NCI-H146 (cell line): ENCODE results near the gene CDT1.
A peak's percentile ranks its signal among the peaks of the same experiment; 100 is the strongest.
"Not testable (repeated sequence)": the region's sequence is repeated elsewhere in the genome, so short reads cannot be mapped to it uniquely, and the experiment has no call there.

Experiments used
- DNase-seq: peaks from one replicate; lab custom pipeline; 2025; lab: John Stamatoyannopoulos, UW

The CDT1 gene

DNA sequence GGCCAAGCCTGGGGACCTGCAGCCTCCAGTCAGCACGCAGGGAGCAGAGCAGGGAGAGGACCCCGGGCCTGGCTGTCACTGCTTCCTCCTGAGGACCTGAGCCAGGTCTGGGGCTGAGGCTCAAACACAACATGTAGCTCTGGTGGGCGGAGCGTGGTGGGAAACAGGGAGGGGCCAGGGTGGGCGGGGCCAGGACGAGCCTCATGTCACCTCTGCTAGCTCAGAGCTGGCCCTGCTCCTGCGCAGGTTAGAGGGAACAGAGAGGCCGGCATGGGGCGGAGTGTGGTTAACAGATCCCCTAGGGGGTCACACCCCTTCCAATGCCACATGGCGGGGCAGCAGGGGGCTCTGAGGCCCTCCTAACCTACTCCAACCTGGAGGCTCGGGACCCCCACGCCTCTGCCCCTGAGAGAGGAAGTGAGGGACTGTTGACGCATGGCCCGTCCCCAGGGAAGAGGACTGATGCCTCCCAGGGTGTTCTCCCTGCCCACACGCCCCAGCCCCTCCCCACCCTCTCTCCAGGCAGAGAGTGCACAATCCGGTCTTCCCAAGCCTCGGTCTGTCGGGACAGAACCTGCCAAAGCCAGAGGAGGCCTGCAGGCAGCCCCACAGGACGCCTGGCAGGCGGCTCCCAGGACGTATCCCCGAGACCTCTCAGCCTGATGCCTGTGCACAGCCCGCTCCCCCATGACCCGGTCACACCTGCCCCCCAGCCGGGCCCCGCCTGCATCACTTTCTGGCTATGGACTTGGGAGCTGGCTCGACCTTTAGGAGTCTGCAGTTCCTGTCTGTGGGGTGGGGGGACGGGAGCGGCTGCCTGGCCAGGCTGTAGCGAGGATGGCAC is 33.8 kb upstream of the CDT1 start:
- DNase-seq = peak; percentile 40

DNA sequence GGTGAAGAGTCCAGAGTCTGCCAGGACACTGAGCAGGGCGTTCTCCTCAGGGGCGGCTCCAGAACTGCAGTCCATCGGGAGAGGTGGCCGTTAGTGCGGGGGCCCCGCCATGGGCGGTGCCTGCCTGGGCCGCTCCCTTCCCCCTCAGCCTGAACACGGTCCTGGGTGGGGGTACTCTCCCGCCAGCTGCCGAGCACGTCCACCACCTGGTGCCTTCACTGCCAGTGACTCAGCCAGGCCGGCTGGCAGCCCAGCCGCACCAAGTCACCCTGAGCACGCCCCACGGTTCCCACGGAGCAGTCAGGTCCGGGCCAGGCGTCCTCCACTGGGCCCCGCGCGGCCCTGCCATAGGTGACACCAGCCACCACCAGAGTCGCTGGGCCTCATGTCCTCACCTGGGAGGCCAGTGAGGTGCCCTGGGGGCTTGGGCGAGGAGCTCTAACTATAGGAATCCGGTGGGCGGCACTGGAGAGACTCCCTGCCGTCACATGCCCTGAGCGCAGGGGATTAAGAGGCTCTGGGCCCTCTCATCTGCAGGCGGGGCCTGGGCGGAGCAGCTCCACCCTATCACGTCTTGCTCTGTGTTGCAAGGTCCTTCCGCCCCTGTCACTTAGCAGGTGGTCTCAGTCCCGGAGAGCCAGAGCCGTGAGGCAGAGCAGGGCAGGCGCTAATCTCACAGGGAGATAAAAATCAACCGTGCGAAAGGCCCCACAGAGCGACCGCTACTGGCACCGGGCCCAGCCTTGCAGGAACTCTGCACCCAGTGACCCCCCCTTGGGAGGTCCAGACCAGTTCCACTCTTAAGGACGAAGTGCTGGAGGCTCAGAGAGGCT is 32.9 kb upstream of the CDT1 start:
- peak; percentile 48 for DNase-seq

DNA sequence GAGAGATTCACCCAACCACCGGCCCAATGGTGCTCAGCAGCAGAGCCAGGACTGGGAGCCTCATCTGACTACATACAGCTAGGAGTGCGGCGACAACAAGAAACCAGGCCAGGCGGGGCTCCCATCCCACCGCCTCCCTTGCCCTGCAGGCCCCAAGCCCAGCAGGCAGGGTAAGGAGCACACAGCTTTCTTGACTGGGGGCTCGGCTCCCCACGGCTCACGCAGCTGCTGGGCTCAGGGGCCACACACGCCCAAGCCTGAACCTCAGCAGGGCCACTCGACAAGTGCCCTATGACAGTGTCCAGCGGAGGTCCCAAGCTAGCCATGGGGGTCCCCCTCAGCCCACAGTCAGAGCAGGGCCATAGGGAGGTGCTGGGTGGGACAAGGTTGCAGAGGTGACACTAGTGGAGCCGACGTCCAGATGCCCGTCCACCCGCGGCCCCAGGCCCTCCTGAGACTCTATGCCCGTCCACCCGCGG is 32.3 kb upstream of the CDT1 start:
- no peak for DNase-seq

DNA sequence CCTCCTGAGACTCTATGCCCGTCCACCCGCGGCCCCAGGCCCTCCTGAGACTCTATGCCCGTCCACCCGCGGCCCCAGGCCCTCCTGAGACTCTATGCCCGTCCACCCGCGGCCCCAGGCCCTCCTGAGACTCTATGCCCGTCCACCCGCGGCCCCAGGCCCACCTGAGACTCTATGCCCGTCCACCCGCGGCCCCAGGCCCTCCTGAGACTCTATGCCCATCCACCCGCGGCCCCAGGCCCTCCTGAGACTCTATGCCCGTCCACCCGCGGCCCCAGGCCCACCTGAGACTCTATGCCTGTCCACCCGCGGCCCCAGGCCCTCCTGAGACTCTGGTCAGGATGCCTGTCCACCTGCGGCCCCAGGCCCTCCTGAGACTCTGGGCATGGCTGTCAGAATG is 31.8 kb upstream of the CDT1 start:
- not testable (repeated sequence) for DNase-seq

DNA sequence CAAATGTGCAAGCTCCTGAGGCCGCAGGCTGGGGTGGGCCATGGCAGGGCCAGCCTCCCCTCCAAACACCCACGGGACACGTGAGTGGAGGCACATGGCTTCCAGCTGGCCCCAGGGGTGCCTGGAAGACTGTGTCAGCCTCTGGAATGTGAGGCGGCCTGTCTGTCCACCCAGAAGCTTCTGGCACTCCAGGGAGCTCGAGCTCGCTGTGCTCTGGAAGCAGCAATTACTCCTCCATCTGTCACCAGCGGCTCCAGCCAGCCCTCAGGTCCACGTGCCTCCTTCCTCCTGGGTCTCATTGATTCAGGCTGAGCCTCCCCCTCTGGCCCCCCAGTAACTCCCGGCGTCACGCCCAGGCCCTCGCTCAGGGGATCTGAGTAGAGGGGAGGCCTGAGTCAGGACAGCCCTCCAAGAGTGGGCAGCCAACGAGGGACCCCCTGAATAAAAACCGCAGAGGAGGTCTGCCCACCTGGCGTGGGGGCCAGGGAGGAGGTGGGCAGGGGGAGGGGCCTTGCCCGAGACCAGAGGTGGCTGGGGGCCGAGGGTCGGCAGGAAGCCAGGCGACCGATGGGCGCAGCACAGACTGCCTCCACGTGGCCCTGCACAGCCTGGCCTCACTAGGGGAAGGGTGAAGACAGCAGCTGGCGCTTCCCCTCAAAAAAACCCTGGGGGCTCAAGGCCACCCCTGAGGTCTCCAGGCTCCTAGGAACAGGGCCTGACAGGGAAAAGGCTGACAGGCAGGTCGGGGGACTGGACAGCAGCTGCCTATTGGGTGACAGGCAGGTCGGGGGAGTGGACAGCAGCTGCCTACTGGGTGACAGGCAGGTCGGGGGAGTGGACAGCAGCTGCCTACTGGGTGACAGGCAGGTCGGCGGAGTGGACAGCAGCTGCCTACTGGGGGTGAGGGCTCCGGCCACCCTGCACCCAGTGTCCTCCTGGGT is 30.4 kb upstream of the CDT1 start:
- no peak for DNase-seq

DNA sequence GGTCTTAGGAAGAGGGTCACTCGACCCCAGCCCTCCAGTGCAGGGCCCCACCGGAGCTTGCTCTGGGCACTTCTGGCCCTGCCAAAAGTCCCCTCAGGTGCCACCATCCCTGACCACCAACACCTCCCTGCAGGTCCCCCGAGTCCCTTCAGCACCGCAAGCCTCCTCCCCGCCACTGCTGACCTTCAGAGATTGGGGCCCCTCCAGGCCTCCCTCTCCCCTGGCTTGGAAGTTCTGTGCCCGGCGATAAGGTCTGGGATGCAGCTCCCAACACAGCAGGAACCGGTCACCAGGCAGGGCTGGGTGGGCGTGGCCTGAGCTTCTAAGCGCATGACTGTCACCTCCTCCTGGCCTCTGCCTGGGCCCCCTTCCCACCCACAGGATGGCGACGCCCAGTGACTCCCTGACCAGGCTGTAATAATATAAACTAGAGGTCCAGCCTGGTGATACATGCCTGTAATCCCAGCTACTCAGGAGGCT is 29.7 kb upstream of the CDT1 start:
- DNase-seq = peak; percentile 8

DNA sequence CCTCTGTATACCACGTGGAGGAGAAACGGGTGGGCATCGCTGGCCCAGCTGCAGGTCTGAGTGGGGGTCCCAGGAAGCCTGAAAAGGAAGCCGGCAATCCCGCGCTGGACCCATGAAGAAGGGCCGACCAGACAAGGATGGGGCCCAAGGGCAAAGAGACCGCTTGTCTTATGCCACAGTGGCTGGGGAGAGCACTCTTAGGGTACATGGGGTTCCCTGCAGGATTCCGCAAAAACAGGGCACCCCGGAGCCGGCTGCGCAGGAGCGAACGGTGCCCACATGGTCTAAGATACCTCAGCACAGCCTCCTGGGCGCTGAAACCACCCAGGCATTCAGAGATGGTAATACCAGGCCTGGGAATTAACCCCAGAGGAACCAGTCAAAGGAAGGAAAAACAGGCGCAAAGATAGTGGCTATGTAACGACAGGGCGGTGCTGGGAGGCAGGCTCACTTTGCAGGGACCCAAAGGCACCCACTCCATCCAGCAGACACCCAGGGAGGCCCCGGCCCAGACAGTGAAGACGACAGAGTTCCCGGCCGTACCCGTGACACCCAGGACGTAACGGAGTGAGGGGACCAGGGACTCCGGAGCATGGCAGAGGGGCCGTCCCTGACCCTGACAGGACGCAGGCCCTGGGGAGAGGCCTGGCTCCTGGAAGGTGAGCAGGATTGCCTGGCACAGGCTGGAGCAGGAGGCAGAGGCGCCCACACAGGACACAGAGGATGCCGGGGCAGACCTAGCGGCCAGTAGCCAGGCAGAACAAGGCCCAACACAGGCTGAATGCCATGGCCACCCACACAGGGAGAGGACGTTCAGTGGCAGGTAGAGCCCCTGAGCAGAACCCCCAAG is 28.8 kb upstream of the CDT1 start:
- DNase-seq = no peak

DNA sequence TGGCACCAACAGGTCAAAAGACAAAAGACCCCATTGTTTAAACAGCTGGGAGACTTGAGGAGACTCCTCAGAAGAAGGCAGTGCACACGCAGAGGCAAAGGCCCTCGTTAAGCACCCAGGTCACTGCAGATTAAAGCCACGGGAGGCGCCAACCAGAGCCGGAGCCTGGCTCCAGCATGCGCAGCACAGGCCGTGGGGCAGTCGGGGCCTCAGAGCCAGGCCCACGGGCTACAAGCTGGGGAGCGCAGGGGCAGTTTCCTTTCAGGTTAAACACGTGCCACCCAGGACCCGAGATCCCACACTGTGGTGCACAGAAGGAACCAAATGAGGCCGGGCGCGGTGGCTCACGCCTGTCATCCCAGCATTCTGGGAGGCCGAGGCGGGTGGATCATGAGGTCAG is 27.8 kb upstream of the CDT1 start:
- no peak for DNase-seq

DNA sequence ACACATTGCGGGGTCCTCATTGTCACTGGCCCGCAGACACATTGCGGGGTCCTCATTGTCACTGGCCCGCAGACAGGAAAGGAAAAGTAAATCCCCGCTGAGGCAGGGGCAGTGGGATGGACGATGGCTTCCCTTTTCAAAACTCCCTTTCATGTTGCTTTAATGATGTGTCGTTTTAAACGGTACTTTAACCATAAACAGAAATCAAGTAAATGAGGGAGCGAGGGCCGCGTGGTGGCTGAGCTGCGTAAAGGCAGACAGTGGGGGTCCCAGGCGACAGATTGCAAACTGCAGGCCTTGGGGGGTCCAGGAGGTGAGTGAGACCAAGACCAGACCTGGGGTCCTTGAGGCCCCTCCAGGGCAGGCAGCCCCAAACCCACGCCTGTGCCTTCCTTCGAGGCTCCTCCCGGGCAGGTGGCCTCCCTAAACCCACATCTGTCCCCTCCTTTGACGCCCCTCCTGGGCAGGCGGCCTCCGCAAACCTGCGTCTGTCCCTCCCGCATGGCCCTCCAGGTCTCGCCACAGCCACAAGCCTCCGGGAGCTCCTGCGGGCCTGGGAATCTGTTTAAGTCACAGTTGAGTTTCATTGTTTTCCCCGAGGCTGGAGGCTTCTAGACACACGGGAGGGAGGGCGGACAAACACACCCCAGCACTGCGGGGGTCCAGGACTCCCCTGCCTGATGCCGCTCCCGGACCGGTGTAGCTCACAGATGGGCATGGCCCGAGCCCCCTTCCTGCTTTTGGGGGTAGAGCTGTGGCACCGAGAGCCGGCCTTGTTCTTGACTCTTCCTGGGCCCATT is 25.9 kb upstream of the CDT1 start:
- no peak for DNase-seq

DNA sequence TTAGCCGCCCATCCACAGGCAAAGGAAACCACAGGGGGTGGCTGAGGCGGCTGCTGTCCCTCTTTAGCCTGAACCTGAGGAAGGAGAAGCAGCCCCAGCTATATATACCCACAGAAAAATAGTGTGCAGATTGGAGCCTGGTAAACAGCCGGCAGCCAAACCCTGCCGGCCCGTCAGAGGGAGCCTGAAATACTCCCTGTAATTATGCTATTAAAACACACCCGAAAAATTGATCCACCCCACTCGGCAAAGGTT is 25.4 kb upstream of the CDT1 start:
- DNase-seq = no peak

DNA sequence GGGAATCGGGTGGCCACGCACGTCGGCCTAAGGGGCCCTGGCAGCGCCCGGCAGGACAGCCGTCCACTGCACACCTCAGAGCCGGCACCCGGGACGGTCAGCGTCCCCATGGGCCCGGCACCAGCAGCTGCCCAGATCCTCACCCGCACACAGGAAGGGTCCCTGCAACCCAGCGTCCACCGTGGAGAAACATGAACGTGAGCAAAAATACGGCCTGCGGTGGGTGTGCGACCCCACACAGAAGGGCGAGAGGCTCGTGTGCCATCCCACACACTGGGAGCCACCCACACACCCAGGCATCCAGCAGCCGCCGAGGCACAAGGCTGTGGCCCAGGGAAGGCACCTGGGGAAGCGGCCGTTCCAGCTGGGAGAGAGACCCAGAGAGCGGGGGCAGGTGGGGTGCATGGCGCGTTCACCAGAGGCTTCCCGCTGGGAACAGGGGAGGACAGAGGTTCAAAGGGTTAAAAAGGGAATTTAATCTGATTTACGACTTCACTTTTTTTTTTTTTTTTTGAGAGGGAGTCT is 25.0 kb upstream of the CDT1 start:
- no peak for DNase-seq

DNA sequence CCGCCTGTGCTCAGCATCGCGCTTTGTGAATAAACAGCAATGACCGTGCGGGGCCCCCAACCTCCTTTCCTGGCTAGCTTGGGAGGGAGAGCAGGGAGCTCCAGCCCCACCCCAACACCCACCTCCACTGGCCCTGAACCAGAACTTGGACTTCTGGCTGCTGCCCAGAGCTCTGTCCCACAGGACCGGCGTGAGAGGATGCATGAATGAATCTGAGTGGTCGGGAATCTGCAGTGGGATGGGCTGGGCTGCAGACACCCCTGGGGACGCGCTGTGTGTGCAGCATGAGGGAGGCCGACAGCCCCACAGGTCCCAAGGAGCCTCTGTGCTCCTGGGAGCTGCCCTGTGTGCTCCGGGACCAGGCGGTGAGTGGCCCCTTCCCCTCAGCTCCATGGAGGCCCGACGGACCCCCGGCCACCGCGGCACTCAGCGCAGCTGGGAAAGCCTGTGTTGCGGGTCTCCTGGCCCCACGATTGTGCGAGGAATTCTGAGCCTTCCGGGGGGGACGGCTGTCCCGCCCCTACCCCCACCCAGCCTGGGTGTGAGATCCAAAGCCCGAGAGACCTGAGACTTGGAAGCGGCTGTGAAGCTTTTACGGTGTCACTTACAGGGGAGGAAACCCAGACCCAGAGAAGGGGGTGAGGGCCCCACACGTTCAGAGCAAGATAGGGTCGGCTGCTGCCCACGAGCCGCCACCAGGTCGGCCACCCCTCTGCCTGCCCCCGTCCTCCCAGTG is 24.0 kb upstream of the CDT1 start:
- DNase-seq = no peak

DNA sequence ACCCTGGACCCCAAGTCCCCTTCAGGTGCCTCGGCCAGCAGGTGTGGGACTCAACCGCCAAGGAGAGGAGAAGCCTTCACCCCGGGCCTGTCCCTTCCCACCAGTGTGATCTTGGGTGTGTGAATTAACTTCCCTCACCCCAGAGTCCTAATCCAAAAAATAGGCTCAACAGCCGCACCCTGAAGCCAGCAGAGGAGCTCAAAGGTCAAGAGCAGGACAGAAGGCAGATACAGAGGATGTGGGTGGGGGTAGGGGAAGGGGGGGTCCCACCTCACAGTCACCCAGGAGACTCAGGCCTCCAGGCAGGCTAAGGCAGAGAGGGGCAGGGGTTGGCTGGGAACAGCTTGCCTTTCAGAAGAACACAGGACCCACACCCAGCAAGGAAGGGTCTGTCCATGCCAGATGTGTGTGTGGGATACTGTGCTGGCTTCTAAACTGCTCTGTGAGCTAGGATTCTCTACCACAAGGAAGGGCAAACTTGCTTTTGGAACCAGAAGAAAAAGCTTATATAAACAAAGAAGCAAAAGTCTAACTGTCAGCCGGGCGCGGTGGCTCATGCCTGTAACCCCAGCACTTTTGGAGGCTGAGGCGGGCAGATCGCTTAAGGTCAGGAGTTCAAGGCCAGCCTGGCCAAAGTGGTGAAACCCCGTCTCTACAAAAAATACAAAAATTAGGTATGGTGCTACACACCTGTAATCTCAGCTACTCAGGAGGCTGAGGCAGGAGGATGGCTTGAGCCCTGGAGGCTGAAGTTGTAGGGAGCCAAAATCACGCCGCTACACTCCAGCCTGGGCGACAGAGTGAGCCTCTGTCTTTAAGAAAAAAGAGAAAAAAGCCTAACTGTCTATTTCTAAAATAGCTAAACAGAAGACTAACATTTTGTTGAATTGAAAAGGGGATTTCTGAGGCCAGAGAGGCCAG is 23.2 kb upstream of the CDT1 start:
- DNase-seq = no peak

DNA sequence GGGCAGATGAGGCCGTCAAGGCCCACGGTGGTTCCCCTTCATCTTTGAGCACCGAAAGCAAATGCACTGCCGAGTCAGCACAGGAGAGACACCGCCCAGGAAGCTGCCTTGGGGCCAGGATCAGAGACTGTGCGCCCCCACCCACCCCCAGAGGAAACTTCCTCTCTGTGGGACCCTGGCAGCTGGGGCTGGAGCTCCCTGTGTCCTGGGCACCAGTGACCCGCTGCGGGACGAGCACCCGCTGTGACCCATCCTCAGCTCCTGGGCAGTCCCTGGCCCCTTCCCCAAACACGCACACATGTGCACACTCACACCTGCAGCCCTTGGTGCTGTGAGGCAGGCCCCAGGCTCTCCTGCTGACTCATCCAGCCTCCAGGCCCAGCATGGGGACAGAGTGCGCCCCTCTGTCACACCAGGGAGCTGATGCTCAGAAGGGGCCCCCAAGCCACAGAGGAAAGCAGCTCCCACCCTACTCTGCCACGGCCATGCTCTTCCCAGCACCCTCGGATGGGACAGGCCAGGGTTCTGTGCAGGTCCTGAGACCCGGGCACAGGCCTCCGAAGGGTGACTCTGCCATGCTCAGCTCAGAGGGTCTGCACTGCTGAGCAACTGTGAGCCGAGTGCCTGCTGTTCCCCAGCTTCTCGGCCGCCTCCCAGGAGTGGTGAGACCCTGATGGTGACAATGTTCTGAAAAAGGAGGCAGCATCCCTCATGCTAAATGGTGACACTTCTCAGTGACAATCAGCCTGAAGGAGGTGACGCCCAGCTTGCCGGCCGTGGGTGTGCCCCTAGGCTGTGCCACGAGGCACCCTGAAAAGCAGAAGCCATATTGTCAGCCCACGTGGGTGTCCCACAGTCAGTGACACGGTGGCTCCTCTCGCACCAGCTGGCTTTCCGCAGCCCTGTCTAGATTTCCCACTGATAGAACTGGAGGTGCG is 22.2 kb upstream of the CDT1 start:
- no peak for DNase-seq

DNA sequence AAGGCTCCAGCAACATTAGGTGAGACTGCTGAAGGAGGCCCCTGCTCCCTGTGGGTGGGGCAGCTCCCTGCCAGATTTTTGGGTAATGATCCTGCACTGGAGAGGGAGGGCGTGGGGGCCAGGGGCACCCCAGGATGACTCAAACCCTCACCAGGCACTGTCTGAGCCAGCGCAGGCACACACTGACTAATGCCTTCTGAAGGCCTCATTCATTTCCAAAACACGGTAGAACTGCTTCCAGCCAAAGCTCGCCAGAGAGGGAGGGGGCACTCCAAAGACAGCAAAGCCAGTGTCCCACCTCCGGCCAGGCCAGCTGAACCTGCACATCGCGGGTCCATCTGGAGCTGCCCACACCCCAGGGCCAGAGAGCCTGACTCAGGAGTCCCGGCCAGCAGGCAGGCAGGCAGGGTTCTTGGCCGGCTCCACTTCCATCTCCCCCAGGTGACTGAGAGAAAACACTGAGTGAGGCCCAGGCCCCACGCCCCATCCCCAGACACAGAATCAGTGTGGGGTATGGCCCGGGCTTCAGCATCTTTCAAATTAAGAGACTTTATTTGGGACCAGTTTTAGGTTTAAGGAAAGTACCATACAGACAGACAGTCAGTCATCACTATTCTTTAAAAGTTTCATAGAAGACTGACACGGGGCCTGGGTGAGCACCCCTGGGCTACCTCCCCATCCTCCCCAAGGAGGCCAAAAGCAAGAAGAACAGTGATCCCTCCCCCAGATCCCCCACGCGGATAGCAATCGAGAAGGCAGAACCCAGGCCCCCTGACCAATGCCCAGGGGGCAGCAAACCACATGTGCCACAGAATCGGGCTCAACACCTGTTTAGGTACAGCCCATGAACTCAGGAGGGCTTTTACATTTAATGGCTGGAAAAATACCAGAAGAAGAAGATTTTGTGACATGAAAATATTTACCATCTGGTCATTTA is 20.9 kb upstream of the CDT1 start:
- DNase-seq = no peak
